HUES64 (cell line): Measurements from ENCODE around the gene BARX2. TPM values are rescaled to one million over a fixed set of nuclear protein-coding genes. Genes with fewer than 3 reads are reported as not detected.
"Not testable (repeated sequence)": the region's sequence is repeated elsewhere in the genome, so short reads cannot be mapped to it uniquely, and the experiment has no call there.

Experiments
- H3K27ac ChIP-seq: 2 replicates; pipeline ENCODE4 v1.7.0; 2013; ENCODE audit warnings: low read depth, low read length, inconsistent platforms
- H3K27me3 ChIP-seq: 2 replicates; pipeline ENCODE4 v1.6.1; 2013; ENCODE audit warnings: mild to moderate bottlenecking, low read length; ENCODE audit not compliant: insufficient read depth
- H3K36me3 ChIP-seq: 2 replicates; pipeline ENCODE4 v1.6.1; 2013; ENCODE audit warnings: mild to moderate bottlenecking, low read length; ENCODE audit not compliant: insufficient read depth
- H3K4me1 ChIP-seq: 2 replicates; pipeline ENCODE4 v1.6.1; 2013; ENCODE audit warnings: mild to moderate bottlenecking, low read length, moderate library complexity; ENCODE audit not compliant: insufficient read depth
- H3K4me3 ChIP-seq: 2 replicates; pipeline ENCODE4 v1.5.1; 2013; ENCODE audit warnings: mild to moderate bottlenecking, low read length, moderate library complexity
- H3K9ac ChIP-seq: 2 replicates; pipeline ENCODE4 v1.6.1; 2013; ENCODE audit warnings: mild to moderate bottlenecking, low read depth, low read length
- H3K9me3 ChIP-seq: 2 replicates; pipeline ENCODE4 v1.6.1; 2013; ENCODE audit warnings: low read depth, low read length; ENCODE audit not compliant: insufficient read depth
- WGBS: fragments of 150-250, 120-280 bp; methylation state at CpG from one replicate; pipeline ENCODE4 v1.1.7; 2013; ENCODE audit warnings: missing lambda C conversion rate; 5-methylcytosine and 5-hydroxymethylcytosine counted together
- polyA plus RNA-seq, 2 experiments: library from polyadenylated mRNA; stranded (reverse); fragments of 50-300 nt; gene quantifications; one replicate each; pipeline ENCODE4 v1.2.3, GENCODE V29; 2013

Gene BARX2
- not detected for polyA plus RNA-seq (2013, experiment 1 of 2)
- not detected for polyA plus RNA-seq (2013, experiment 2 of 2)

DNA sequence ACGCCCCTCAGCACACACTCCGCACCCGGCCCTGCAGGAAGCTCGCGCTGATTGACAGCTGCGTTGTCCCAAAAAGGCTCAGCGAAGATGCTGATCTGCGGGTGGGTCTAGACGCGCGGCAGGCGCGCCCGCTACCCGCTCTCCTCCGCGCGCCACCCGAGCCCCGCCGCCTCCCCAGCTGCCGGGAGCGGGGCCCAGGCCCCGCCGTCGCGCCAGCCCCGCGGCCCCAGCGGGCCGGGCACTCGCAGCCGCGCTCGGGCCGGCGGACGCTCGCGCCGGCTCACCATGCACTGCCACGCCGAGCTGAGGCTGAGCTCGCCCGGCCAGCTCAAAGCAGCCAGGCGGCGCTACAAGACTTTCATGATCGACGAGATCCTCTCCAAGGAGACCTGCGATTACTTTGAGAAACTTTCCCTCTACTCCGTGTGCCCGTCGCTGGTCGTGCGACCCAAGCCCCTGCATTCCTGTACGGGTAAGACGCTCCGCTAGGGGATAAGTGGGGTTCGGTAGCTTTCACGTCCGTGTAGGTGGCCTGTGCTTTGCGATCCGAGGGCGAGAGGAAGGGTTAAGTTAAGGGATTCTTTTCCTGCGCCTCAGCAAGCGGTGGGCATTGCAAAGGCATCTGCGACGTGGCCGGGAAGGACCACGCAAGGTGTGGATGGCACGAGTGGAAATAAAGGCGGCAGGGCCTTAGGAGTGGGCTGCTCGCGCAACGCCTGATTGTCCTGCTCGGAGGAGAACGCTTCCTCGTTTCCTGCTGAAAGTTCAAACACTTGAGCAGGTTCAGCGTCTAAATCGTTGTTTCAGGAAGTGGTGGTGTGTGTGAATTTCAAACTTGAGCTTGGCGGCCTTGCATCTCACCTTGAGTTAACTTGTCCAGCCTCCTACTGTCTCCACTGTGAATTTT lies at the start of gene BARX2:
Gene BARX2, plus strand, starts transcription at position 98 of the 907 bp plus-strand sequence. Its CDS starts 188 bp downstream, at position 286.
- 3% methylated on average over 81 of the region's 81 CpGs for WGBS
- Histone ChIP-seq H3K27me3 (peaks cover 96% of the 10 kb centered on the region), H3K9ac (no peak within 1 kb of the TSS; the same call in 1 of the 2 replicates), H3K4me1 (0 out of 2 replicates have a peak, but pooled peaks cover 5% of the 10 kb centered on the region), H3K4me3 (peak within 1 kb of the TSS; percentile 49), H3K27ac (no peak within 1 kb of the TSS), H3K36me3 (no peaks in the 10 kb centered on the region), H3K9me3 (no peaks in the 10 kb centered on the region)

DNA sequence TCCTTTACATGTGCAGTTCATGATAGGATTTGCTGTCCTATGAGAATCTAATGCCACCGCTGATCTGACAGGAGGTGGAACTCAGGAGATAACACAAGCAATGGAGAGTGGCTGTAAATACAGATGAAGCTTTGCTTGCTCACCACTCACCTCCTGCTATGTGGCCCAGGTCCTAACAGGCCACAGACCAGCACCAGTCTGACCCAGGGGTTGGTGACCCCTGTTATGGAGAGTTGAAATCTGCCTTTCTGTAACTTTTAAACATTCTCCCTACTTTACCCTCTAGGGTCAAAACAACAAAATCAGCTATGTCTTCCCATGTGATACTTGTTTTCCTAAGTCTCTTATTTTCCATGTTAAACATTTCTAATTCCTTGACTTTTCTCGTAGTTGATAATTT lies 48.7 kb upstream of the BARX2 start:
- no peaks in the 10 kb centered on the region for H3K9me3 ChIP-seq
- H3K9ac ChIP-seq = no peak overlapping the region
- no peak overlapping the region for H3K4me3 ChIP-seq
- WGBS = 70% methylated on average over 2 of the region's 2 CpGs
- peaks cover 8% of the 10 kb centered on the region for H3K4me1 ChIP-seq
- H3K27ac ChIP-seq = no peak overlapping the region
- no peaks in the 10 kb centered on the region for H3K27me3 ChIP-seq
- H3K36me3 ChIP-seq = no peaks in the 10 kb centered on the region

- H3K9ac ChIP-seq, H3K4me3 ChIP-seq, H3K27me3 ChIP-seq, H3K9me3 ChIP-seq, H3K4me1 ChIP-seq, H3K36me3 ChIP-seq, H3K27ac ChIP-seq: not testable (repeated sequence)
- WGBS = 88% methylated on average over 4 of the region's 4 CpGs
Observed at GRCh38 chr11:129327708-129328107, 47.9 kb upstream of the BARX2 start.

DNA sequence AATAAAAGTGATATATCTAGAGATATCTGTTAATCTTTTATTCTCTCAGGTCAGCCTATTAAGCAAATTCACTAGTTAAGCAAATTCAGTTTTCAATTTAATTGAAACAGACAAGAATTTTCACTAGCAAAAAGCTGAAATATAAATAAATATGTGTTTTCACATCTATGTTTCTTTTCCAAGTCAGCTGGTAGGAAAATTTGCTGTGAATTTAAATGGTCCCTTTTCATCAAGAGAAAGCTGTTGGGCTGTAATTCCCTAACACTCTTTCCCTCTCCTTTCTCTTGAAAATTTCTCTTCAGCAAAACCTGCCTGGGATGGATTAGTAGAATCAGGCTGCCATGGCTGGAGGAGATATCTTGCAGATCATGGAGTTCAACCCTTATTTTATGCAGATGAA lies 46.9 kb upstream of the BARX2 start:
- Histone ChIP-seq H3K4me1 (peaks cover 8% of the 10 kb centered on the region), H3K9ac (no peak overlapping the region), H3K27ac (no peak overlapping the region), H3K27me3 (no peaks in the 10 kb centered on the region), H3K9me3 (no peaks in the 10 kb centered on the region), H3K4me3 (no peak overlapping the region), H3K36me3 (no peaks in the 10 kb centered on the region)

DNA sequence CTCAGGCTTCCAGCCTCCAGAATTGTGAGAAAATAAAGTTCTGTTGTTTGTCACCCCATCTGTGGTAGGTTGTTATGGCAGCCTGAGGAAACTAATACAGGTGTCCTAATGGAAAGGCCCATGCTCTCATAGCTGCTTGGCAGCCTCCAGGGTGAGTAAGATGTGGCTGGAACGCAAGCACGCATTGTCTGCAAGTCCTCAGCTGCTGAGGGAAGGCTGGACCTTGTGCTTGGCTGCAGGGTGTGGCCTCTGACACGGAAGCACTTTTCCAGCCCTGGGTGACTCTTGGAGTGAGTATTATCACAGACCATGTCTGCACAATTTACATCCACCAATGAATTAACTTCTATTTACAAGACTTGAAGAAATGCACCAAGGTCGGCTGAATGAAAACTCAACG lies 44.4 kb upstream of the BARX2 start:
- H3K27ac ChIP-seq = no peak overlapping the region
- H3K36me3 ChIP-seq = no peaks in the 10 kb centered on the region
- H3K4me1 ChIP-seq = no peaks in the 10 kb centered on the region
- no peak overlapping the region for H3K9ac ChIP-seq
- H3K27me3 ChIP-seq = no peaks in the 10 kb centered on the region
- no peak overlapping the region for H3K4me3 ChIP-seq
- H3K9me3 ChIP-seq = no peaks in the 10 kb centered on the region
- 85% methylated on average over 3 of the region's 5 CpGs for whole genome bisulfite sequencing

DNA sequence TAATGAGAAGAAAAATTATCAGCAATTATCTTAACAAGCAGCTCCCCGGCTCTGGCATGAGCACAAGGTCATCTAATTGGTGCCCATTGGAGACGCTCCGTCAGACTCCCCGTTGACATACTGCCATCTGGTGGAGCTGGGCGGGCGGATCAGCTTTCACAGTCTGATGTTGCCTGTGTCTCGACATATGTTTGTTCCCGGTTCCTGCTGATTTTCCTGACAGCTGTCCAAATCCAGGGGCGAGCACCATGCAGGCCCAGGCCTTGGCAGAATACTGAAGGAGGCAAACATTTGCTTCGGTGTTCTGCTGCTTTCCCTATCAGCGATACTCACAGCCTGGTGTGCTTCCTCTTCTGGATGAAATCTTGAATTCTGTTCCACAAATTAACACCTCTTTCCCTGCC lies 43.8 kb upstream of the BARX2 start:
- no peak overlapping the region for H3K27ac ChIP-seq
- H3K9me3 ChIP-seq = no peaks in the 10 kb centered on the region
- H3K4me3 ChIP-seq = no peak overlapping the region
- no peaks in the 10 kb centered on the region for H3K36me3 ChIP-seq
- H3K4me1 ChIP-seq = no peaks in the 10 kb centered on the region
- 16% methylated on average over 11 of the region's 11 CpGs for WGBS
- no peaks in the 10 kb centered on the region for H3K27me3 ChIP-seq
- no peak overlapping the region for H3K9ac ChIP-seq

GRCh38 chr11:129333873-129334272 lies 41.8 kb upstream of the BARX2 start:
- Histone ChIP-seq H3K9me3 (no peaks in the 10 kb centered on the region), H3K4me1 (no peaks in the 10 kb centered on the region), H3K27ac (no peak overlapping the region), H3K36me3 (no peaks in the 10 kb centered on the region), H3K9ac (no peak overlapping the region), H3K4me3 (no peak overlapping the region), H3K27me3 (no peaks in the 10 kb centered on the region)

GRCh38 chr11:129344301-129344940 lies 31.2 kb upstream of the BARX2 start:
- peak overlapping the region; percentile 32; the same call in 1 of the 2 replicates for H3K4me3 ChIP-seq
- H3K27ac ChIP-seq, H3K9me3 ChIP-seq, H3K4me1 ChIP-seq, H3K36me3 ChIP-seq, H3K27me3 ChIP-seq, H3K9ac ChIP-seq: not testable (repeated sequence)
- WGBS = 56% methylated on average over 23 of the region's 23 CpGs

GRCh38 chr11:129346916-129347315 lies 28.7 kb upstream of the BARX2 start:
- 100% methylated on average over 2 of the region's 2 CpGs for whole genome bisulfite sequencing
- Histone ChIP-seq H3K27ac (no peak overlapping the region), H3K36me3 (no peaks in the 10 kb centered on the region), H3K4me1 (no peaks in the 10 kb centered on the region), H3K9me3 (0 out of 2 replicates have a peak, but pooled peaks cover 3% of the 10 kb centered on the region), H3K9ac (no peak overlapping the region), H3K4me3 (no peak overlapping the region), H3K27me3 (no peaks in the 10 kb centered on the region)

- Histone ChIP-seq H3K36me3 (no peaks in the 10 kb centered on the region), H3K27ac (no peak overlapping the region), H3K9me3 (0 out of 2 replicates have a peak, but pooled peaks cover 3% of the 10 kb centered on the region), H3K27me3 (no peaks in the 10 kb centered on the region), H3K9ac (no peak overlapping the region), H3K4me3 (no peak overlapping the region), H3K4me1 (no peaks in the 10 kb centered on the region)
Observed at GRCh38 chr11:129348813-129349212, 26.8 kb upstream of the BARX2 start.

GRCh38 chr11:129352676-129353075 lies 23.0 kb upstream of the BARX2 start:
- Histone ChIP-seq H3K27ac (no peak overlapping the region), H3K4me1 (no peaks in the 10 kb centered on the region), H3K4me3 (no peak overlapping the region), H3K9ac (no peak overlapping the region), H3K27me3 (no peaks in the 10 kb centered on the region), H3K36me3 (no peaks in the 10 kb centered on the region), H3K9me3 (no peaks in the 10 kb centered on the region)
- WGBS = 92% methylated on average over 3 of the region's 3 CpGs
